Measurements from ENCODE around the gene YEATS2.
A peak's percentile ranks its signal among the peaks of the same experiment; 100 is the strongest.
"Not testable (repeated sequence)": the region's sequence is repeated elsewhere in the genome, so short reads cannot be mapped to it uniquely, and the experiment has no call there.

Gene YEATS2

GRCh38 chr3:183718012-183718411 lies 20.4 kb downstream of the YEATS2 start:
- no peak for ATAC-seq

GRCh38 chr3:183725387-183725786 lies 27.8 kb downstream of the YEATS2 start:
- no peak for ATAC-seq

GRCh38 chr3:183728204-183728603 lies 30.6 kb downstream of the YEATS2 start:
- no peak for ATAC-seq

- ATAC-seq = no peak
These were observed 32.8 kb downstream of the YEATS2 start for GRCh38 chr3:183730361-183730760.

GRCh38 chr3:183731611-183732010 lies 34.0 kb downstream of the YEATS2 start:
- ATAC-seq = no peak

- ATAC-seq = no peak
These were observed 36.0 kb downstream of the YEATS2 start for GRCh38 chr3:183733553-183733952.

- ATAC-seq = no peak
These were observed 37.3 kb downstream of the YEATS2 start for GRCh38 chr3:183734750-183735494.

- ATAC-seq = no peak
These were observed 39.5 kb downstream of the YEATS2 start for GRCh38 chr3:183737116-183737515.

- not testable (repeated sequence) for ATAC-seq
These were observed 42.6 kb downstream of the YEATS2 start for GRCh38 chr3:183740154-183740553.

- ATAC-seq = no peak
These were observed 45.6 kb downstream of the YEATS2 start for GRCh38 chr3:183743231-183743630.

- no peak for ATAC-seq
These were observed 47.9 kb downstream of the YEATS2 start for GRCh38 chr3:183745300-183746098.

GRCh38 chr3:183754052-183754451 lies 56.5 kb downstream of the YEATS2 start:
- no peak for ATAC-seq

- no peak for ATAC-seq
These were observed 64.7 kb downstream of the YEATS2 start for GRCh38 chr3:183762304-183762703.

- no peak for ATAC-seq
These were observed 67.5 kb downstream of the YEATS2 start for GRCh38 chr3:183764847-183765731.

GRCh38 chr3:183766107-183766506 lies 68.5 kb downstream of the YEATS2 start:
- no peak for ATAC-seq

GRCh38 chr3:183766745-183767606 lies 69.4 kb downstream of the YEATS2 start:
- peak; percentile 85 to 87 for ATAC-seq

GRCh38 chr3:183768114-183768513 lies 70.5 kb downstream of the YEATS2 start:
- no peak for ATAC-seq

GRCh38 chr3:183769453-183769852 lies 71.9 kb downstream of the YEATS2 start:
- ATAC-seq = no peak

- ATAC-seq = no peak
These were observed 77.0 kb downstream of the YEATS2 start for GRCh38 chr3:183774631-183775030.

GRCh38 chr3:183775781-183776180 lies 78.2 kb downstream of the YEATS2 start:
- ATAC-seq = no peak

- not testable (repeated sequence) for ATAC-seq
These were observed 78.9 kb downstream of the YEATS2 start for GRCh38 chr3:183776451-183776850.

- ATAC-seq = no peak
These were observed 79.5 kb downstream of the YEATS2 start for GRCh38 chr3:183777016-183777618.

All from activated CD4-positive, CD25-positive, alpha-beta regulatory T cell treated with anti-CD3 and anti-CD28 coated beads, Interleukin-2, amount 50 U/mL, for 24 hours (primary cell).